Stimulated activated CD4-positive, alpha-beta T cell treated with anti-CD3 and anti-CD28 coated beads, TNF-alpha, amount 100 ng/mL, for 4 hours (primary cell): ENCODE data around the gene SRBD1.

ENCODE experiments used
- DNase-seq, 3 experiments: peaks; one replicate each; pipeline ENCODE4 v3.0.0-alpha.2; 2020; ENCODE audit warnings: low read depth in 3 of 3

The SRBD1 gene

GRCh38 chr2:45373534-45373933 lies 237.5 kb downstream of the SRBD1 start:
- no peak for DNase-seq

- no peak for DNase-seq
These were observed 240.7 kb downstream of the SRBD1 start for GRCh38 chr2:45370369-45370768.

- DNase-seq = no peak
These were observed 242.3 kb downstream of the SRBD1 start for GRCh38 chr2:45368792-45369191.

GRCh38 chr2:45361666-45362065 lies 249.4 kb downstream of the SRBD1 start:
- DNase-seq = no peak

GRCh38 chr2:45354776-45355175 lies 256.3 kb downstream of the SRBD1 start:
- DNase-seq = no peak

- no peak for DNase-seq
These were observed 257.2 kb downstream of the SRBD1 start for GRCh38 chr2:45353879-45354278.

- no peak for DNase-seq
These were observed 258.6 kb downstream of the SRBD1 start for GRCh38 chr2:45352506-45352905.

- DNase-seq = no peak
These were observed 265.5 kb downstream of the SRBD1 start for GRCh38 chr2:45345331-45346234.

- no peak for DNase-seq
These were observed 266.6 kb downstream of the SRBD1 start for GRCh38 chr2:45344502-45344901.

GRCh38 chr2:45344071-45344470 lies 267.0 kb downstream of the SRBD1 start:
- no peak for DNase-seq

- no peak for DNase-seq
These were observed 267.6 kb downstream of the SRBD1 start for GRCh38 chr2:45343251-45344017.

- DNase-seq = no peak
These were observed 270.7 kb downstream of the SRBD1 start for GRCh38 chr2:45340318-45340717.

- no peak for DNase-seq
These were observed 271.8 kb downstream of the SRBD1 start for GRCh38 chr2:45339253-45339652.
